H1 (cell line): ENCODE measurements around the gene STK26. TPM values are rescaled to one million over a fixed set of nuclear protein-coding genes. Genes with fewer than 3 reads are reported as not detected.

ENCODE experiments used
- CTCF ChIA-PET: fragments of 300-600 bp; sonication (Branson Sonifier 250); formaldehyde crosslinking; loops from one replicate; lab custom pipeline; 2021; ENCODE audit not compliant: partially characterized antibody; lab: Charles Lee
- POLR2A ChIA-PET: fragments of 300-600 bp; sonication (Branson Sonifier 250); formaldehyde crosslinking; loops from one replicate; lab custom pipeline; 2021; ENCODE audit warnings: inconsistent platforms; ENCODE audit not compliant: partially characterized antibody; lab: Charles Lee
- DNase-seq, 2 experiments: peaks; one replicate each; pipeline versions ENCODE4 v3.0.0 to v3.0.0-alpha.2; 2010 to 2022; ENCODE audit warnings: low spot score in 2 of 2, low read depth in 1 of 2, mixed read lengths in 1 of 2
- FAIRE-seq: peaks from 2 replicates; lab custom pipeline; 2011; peaks lifted over from hg19 to GRCh38; lab: Jason Lieb, UNC
- H2AFZ ChIP-seq: 2 replicates; pipeline ENCODE4 v1.8.1; 2012; ENCODE audit warnings: low read length, inconsistent platforms
- H2AK5ac ChIP-seq: 2 replicates; pipeline ENCODE4 v1.6.1; 2013; ENCODE audit warnings: low read depth, low read length
- H2BK120ac ChIP-seq: replicated peaks from 2 replicates; pipeline ENCODE3; 2013; ENCODE audit warnings: low read depth, low read length, inconsistent platforms
- H2BK12ac ChIP-seq: 2 replicates; pipeline ENCODE4 v1.6.1; 2013; ENCODE audit warnings: low read depth, low read length
- H2BK15ac ChIP-seq: 2 replicates; pipeline ENCODE4 v1.6.1; 2013; ENCODE audit warnings: low read length
- H2BK20ac ChIP-seq: 2 replicates; pipeline ENCODE4 v1.6.1; 2013; ENCODE audit warnings: low read length
- H2BK5ac ChIP-seq: 2 replicates; pipeline ENCODE4 v1.6.1; 2013; ENCODE audit warnings: low read depth, low read length
- H3K14ac ChIP-seq: 2 replicates; pipeline ENCODE4 v1.6.1; 2013; ENCODE audit warnings: inconsistent platforms; ENCODE audit not compliant: insufficient read length
- H3K18ac ChIP-seq: 2 replicates; pipeline ENCODE4 v1.6.1; 2013; ENCODE audit warnings: low read length; ENCODE audit errors: extremely low read depth
- H3K23ac ChIP-seq: 2 replicates; pipeline ENCODE4 v1.6.1; 2013; ENCODE audit warnings: inconsistent platforms; ENCODE audit not compliant: insufficient read length
- H3K23me2 ChIP-seq: 2 replicates; pipeline ENCODE4 v1.6.1; 2013; ENCODE audit warnings: low read depth, low read length
- H3K27ac ChIP-seq: 2 replicates; pipeline ENCODE4 v1.6.1; 2011; ENCODE audit warnings: low read depth, low read length, inconsistent platforms
- H3K27me3 ChIP-seq, 4 experiments: replicated peaks in 1 of 4; 1 replicate in 1 of 4; 2 replicates in 3 of 4; pipeline versions ENCODE4 v1.6.1 to v1.8.1; 2011 to 2013; ENCODE audit warnings: low read length in 3 of 4, mild to moderate bottlenecking in 3 of 4, inconsistent platforms in 2 of 4, mixed read lengths in 2 of 4, moderate library complexity in 1 of 4; ENCODE audit not compliant: control insufficient read depth in 3 of 4, insufficient read depth in 3 of 4; ENCODE audit errors: extremely low read depth in 1 of 4
- H3K36me3 ChIP-seq, 4 experiments: 2 replicates each; pipeline versions ENCODE4 v1.6.1 to v1.8.1; 2011 to 2013; ENCODE audit warnings: mild to moderate bottlenecking in 4 of 4, low read length in 3 of 4, moderate library complexity in 2 of 4, control low read depth in 1 of 4, inconsistent platforms in 1 of 4; ENCODE audit not compliant: insufficient read depth in 4 of 4, control insufficient read depth in 2 of 4
- H3K4ac ChIP-seq: replicated peaks from 2 replicates; pipeline ENCODE3; 2013; ENCODE audit warnings: low read length, low read depth, mixed read lengths, inconsistent platforms; ENCODE audit not compliant: insufficient read length
- H3K4me1 ChIP-seq, 4 experiments: replicated peaks in 1 of 4; 1 replicate in 1 of 4; 2 replicates in 3 of 4; pipeline versions ENCODE4 v1.6.1 to v1.8.1; 2011 to 2013; ENCODE audit warnings: low read length in 3 of 4, inconsistent platforms in 2 of 4, mixed read lengths in 1 of 4; ENCODE audit not compliant: insufficient read depth in 4 of 4, control insufficient read depth in 3 of 4
- H3K4me2 ChIP-seq, 2 experiments: 2 replicates each; pipeline versions ENCODE4 v1.6.1 to v1.8.1; 2011 to 2013; ENCODE audit warnings: low read depth in 2 of 2, low read length in 2 of 2, control low read depth in 1 of 2, inconsistent platforms in 1 of 2, mild to moderate bottlenecking in 1 of 2; ENCODE audit not compliant: insufficient read depth in 1 of 2
- H3K4me3 ChIP-seq, 4 experiments: fragments of 200-600, 300-600 bp in 1 of 4; sonication (generic), shearing (Covaris generic), sonication (Bioruptor Twin) in 1 of 4; 2 replicates each; pipeline versions ENCODE4 v1.5.1 to v1.8.1; 2011 to 2016; ENCODE audit warnings: low read length in 4 of 4, low read depth in 3 of 4, control low read depth in 2 of 4, inconsistent platforms in 2 of 4, mild to moderate bottlenecking in 2 of 4, mixed read lengths in 1 of 4, moderate library complexity in 1 of 4; ENCODE audit not compliant: insufficient read depth in 2 of 4; ENCODE audit errors: extremely low read depth in 1 of 4
- H3K56ac ChIP-seq: replicated peaks from 2 replicates; pipeline ENCODE3; 2013; ENCODE audit warnings: low read depth, mild to moderate bottlenecking, mixed read lengths, low read length, inconsistent platforms; ENCODE audit not compliant: insufficient read length
- H3K79me1 ChIP-seq: 2 replicates; pipeline ENCODE4 v1.6.1; 2013; ENCODE audit warnings: low read depth, low read length, control low read depth
- H3K79me2 ChIP-seq, 2 experiments: 2 replicates each; pipeline versions ENCODE4 v1.6.1 to v1.8.1; 2012 to 2013; ENCODE audit warnings: low read length in 2 of 2, mild to moderate bottlenecking in 2 of 2, inconsistent platforms in 1 of 2; ENCODE audit not compliant: insufficient read depth in 2 of 2, control insufficient read depth in 1 of 2
- H3K9ac ChIP-seq, 4 experiments: replicated peaks in 1 of 4; 1 replicate in 1 of 4; 2 replicates in 3 of 4; pipeline versions ENCODE4 v1.6.1 to v1.8.1; 2011 to 2013; ENCODE audit warnings: low read depth in 3 of 4, low read length in 3 of 4, control low read depth in 2 of 4, mild to moderate bottlenecking in 2 of 4, moderate library complexity in 2 of 4, inconsistent platforms in 1 of 4; ENCODE audit errors: extremely low read depth in 1 of 4
- H3K9me3 ChIP-seq, 2 experiments: 2 replicates each; pipeline versions ENCODE4 v1.6.1 to v1.8.1; 2012 to 2013; ENCODE audit warnings: mild to moderate bottlenecking in 2 of 2, moderate library complexity in 2 of 2, control low read depth in 1 of 2, inconsistent platforms in 1 of 2, low read depth in 1 of 2, low read length in 1 of 2, mixed read lengths in 1 of 2; ENCODE audit not compliant: insufficient read depth in 2 of 2
- H4K20me1 ChIP-seq, 2 experiments: replicated peaks in 1 of 2; 2 replicates each; pipeline versions ENCODE3 to v1.8.1; 2011 to 2013; ENCODE audit warnings: inconsistent platforms in 2 of 2, low read length in 2 of 2, mild to moderate bottlenecking in 1 of 2; ENCODE audit not compliant: insufficient read depth in 2 of 2, control insufficient read depth in 1 of 2
- H4K5ac ChIP-seq: 2 replicates; pipeline ENCODE4 v1.6.1; 2013; ENCODE audit warnings: low read length, low read depth, mixed read lengths, inconsistent platforms; ENCODE audit not compliant: insufficient read length
- H4K8ac ChIP-seq: 2 replicates; pipeline ENCODE4 v1.8.0; 2013; ENCODE audit warnings: mild to moderate bottlenecking, moderate library complexity, low read length, inconsistent platforms; ENCODE audit not compliant: insufficient read depth; ENCODE audit errors: extremely low read depth
- H4K91ac ChIP-seq: replicated peaks from 2 replicates; pipeline ENCODE3; 2013; ENCODE audit warnings: low read length, mixed read lengths, inconsistent platforms; ENCODE audit not compliant: insufficient read length
- CBX5 ChIP-seq: fragments of 300-800, 300-1000 bp; sonication (generic); IDR thresholded peaks from 2 replicates; pipeline ENCODE4 v1.7.1; 2016; ENCODE audit warnings: antibody characterized with exemption, low read length, low read depth
- WGBS, 2 experiments: shearing (Covaris generic) in 1 of 2; methylation state at CpG; one replicate each; pipeline versions ENCODE4 v1.1.6 to v1.1.7; 2013 to 2015; ENCODE audit warnings: low lambda C conversion rate in 2 of 2, mixed read lengths in 2 of 2, inconsistent platforms in 1 of 2, low coverage in 1 of 2, missing lambda C conversion rate in 1 of 2; ENCODE audit not compliant: insufficient replicate concordance in 2 of 2, insufficient coverage in 1 of 2, insufficient read length in 1 of 2; ENCODE audit errors: extremely low coverage in 1 of 2, missing lambda C conversion rate in 1 of 2; 5-methylcytosine and 5-hydroxymethylcytosine counted together
- polyA plus RNA-seq, 7 experiments: library from polyadenylated mRNA; depleted of rRNA in 3 of 7; stranded (reverse) in 5 of 7; unstranded in 2 of 7; fragments of >200 nt in 5 of 7; fragments of 200-250 nt in 2 of 7; gene quantifications; 1 replicate in 5 of 7; 2 replicates in 1 of 7; 4 replicates in 1 of 7; pipeline versions ENCODE4 v1.2.1 to v1.2.3, GENCODE V29; 2011 to 2013; ENCODE audit warnings: missing spikeins in 2 of 7, mixed read lengths in 2 of 7
- total RNA-seq: library from RNA; stranded (reverse); fragmentation: NEBNext Ultra II Directional; extraction: Animal tissue kit (Norgen Biotek cat#: 25700); gene quantifications from 2 replicates; pipeline ENCODE4 v1.2.1, GENCODE V29; 2021

Gene STK26
- total and polyA plus RNA-seq, 2 of the 8 experiments (the other 6 are each of a cell fraction or from before 2014, with no cell fraction given): 24.2 to 98.2 TPM

GRCh38 chrX:132058975-132059374 lies 35.9 kb downstream of the STK26 start:
- no peak overlapping the region for H3K27ac ChIP-seq
- no peak overlapping the region for H3K4ac ChIP-seq
- peaks cover 4% of the 10 kb centered on the region for H3K79me1 ChIP-seq
- DNase-seq (no peak), FAIRE-seq (peak; percentile 73)
- no peak overlapping the region for H4K5ac ChIP-seq
- H3K4me2 ChIP-seq: no peak overlapping the region
- no peak overlapping the region for H2BK15ac ChIP-seq
- H3K23ac ChIP-seq: no peak overlapping the region
- no peak overlapping the region for H3K9ac ChIP-seq
- H2BK12ac ChIP-seq: no peak overlapping the region
- H4K91ac ChIP-seq: no peak overlapping the region
- CTCF ChIA-PET: no interaction called here
- no peak overlapping the region for H2BK20ac ChIP-seq
- H2BK5ac ChIP-seq: no peak overlapping the region
- WGBS, 2 experiments: 86% methylated on average over 2 of the region's 2 CpGs; no CpG with 5 or more reads in 1 of the 2 experiments
- peaks cover 0 to 9% (median under 1%) of the 10 kb centered on the region in 4 experiments; a peak in 3 of 8 replicates for H3K36me3 ChIP-seq
- POLR2A ChIA-PET: interaction anchor here (0.8 to 1.0 kb wide), 2 partner anchors 25 to 231 kb away, joined by 3 to 4 read pairs; no protein-coding TSS in a partner anchor
- no peaks in the 10 kb centered on the region for H3K23me2 ChIP-seq
- no peaks in the 10 kb centered on the region for H4K20me1 ChIP-seq
- H3K4me1 ChIP-seq: no peaks in the 10 kb centered on the region
- no peak overlapping the region for H3K4me3 ChIP-seq
- H2BK120ac ChIP-seq: no peak overlapping the region
- H3K79me2 ChIP-seq: peaks cover 0 to 15% of the 10 kb centered on the region in 2 experiments; a peak in 3 of 4 replicates
- H3K18ac ChIP-seq: no peak overlapping the region
- no peak for TF ChIP-seq CBX5
- no peaks in the 10 kb centered on the region for H3K9me3 ChIP-seq
- no peak overlapping the region for H2AK5ac ChIP-seq
- no peak overlapping the region for H4K8ac ChIP-seq
- H3K14ac ChIP-seq: no peak overlapping the region
- no peaks in the 10 kb centered on the region for H3K27me3 ChIP-seq
- no peak overlapping the region for H2AFZ ChIP-seq
- H3K56ac ChIP-seq: no peak overlapping the region
